ENCODE results near the gene HOXA6.

The HOXA6 gene

DNA sequence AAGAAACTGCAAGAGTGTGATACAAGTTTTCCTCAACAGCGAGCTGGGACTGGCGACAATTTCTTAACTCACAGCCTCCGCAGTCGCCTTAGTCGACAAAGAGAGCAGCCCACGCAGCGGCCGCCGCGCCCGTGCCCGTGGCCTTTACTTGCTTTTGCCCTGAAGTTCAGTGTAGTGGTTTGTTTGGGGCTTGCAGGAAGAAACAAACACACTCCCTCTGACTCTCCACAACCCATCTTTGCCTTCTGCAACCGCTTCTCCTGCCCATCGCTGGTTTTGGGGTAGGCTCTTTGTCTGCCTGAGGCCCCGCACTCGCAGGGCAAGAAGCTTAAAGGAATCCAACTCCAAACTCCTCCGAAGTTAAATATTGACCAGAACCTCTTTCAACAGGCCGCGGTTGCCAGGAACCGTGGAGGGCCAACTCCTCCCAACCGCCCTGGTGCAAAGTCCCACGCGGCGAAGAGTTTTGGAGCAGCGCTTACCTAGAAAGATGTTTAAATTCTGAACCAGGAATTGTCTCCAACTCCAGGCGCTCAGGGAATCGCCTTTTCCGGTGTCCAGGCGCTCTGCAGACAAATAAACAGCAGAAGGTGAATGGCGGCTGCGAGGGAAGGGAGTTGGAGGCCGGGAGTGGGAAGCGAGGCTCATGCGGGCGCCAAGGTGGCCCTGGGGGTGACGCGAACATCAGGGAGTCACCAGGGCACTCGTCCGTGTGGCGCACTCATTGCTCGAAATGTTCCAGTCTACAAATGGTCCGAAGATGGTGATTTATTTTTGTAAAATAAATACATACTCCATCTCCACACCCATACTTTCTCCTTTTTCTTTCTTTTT is 25.3 kb downstream of the HOXA6 start:
- DNase-seq (ENCODE audit: low spot score) = no peak

DNA sequence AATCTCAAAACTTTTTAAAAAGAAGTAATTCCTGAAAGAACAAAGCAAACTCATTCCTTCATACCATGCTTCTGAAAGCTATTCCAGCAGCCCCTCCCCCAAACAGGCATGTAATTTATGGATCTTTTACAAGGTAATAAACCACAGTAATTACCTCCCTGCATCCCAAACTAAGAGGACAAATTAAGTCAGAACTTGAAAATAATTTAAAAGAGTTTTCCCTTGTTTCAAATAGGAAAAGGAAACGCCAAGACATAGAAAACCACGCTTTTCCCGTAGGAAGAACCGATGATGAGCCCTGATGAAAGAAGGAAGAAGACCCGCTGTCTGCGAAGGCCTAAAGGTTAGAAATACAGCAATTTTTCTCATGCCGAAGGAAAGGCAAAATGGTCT is 25.9 kb downstream of the HOXA6 start:
- DNase-seq (ENCODE audit: low spot score) = no peak

DNA sequence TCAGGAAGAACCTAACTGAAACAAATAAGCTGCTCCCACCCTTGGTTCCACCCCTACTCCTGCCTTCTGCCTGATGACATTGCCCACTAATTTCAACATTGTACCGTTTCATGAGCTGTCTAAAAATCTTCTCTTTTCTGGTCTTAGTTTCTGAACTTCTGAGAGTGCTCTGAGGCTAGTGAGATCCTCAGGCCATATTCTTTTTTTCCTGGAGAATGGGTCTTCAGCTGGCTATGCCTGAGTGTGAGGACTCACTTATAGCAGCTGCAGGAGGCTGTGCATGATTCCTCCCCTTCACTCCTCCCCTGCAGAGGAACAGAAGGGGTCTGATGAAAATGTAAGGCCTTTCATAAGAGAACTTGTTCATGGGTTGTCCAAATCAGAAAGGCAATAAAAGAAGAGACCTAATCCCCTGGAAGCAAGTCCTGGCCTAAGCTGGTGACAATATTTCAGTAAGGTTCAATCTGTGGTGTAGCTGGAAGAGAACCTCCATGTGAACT is 28.1 kb downstream of the HOXA6 start:
- no peak for DNase-seq (ENCODE audit: low spot score)

DNA sequence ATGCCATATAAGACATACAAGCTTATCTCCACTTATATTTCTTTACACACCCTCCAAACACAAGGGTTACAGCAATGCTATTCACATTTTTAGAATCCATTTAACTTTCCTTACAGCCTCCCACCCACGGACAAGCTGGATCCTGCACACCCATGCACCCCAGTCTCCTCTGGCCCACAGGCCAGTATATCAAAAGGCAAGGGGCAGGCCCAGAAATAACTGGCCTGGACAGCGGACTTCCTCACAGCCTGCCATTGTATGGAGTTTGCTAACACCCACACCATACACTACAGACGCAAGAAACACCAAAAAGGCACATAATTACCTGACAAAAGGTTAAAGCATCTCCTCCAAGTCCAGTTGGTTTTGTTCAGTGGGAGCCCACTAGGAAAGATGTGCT is 29.0 kb downstream of the HOXA6 start:
- DNase-seq (ENCODE audit: low spot score) = no peak

DNA sequence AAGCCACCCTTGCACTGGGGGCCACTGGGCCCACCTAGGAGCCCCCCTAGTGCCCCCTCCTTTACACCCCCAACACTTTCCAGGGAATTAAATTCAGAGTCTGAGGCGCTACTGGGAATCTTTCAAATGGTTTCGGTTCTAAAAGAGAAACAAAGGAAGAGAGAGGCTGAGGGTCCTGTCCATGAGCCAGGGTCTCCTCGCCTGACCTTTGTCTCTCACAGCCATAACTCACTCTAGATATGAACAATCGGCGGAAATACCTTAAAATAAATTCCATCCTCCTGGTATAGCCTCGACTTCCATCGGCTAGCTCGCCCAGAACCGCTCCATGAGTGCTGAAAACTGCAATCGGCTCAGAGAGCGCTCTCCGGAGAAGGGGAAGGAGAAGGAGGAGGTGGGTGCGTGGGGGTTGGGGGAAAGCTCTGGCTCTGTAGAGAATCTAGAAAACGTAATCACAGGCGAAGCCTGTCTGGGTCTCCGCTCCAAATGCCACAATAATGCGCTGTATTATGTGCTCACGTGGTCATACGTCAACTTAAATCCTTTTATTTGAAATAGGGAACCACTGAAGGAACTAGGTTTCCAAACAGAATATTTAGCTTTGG is 29.6 kb downstream of the HOXA6 start:
- no peak for DNase-seq (ENCODE audit: low spot score)

DNA sequence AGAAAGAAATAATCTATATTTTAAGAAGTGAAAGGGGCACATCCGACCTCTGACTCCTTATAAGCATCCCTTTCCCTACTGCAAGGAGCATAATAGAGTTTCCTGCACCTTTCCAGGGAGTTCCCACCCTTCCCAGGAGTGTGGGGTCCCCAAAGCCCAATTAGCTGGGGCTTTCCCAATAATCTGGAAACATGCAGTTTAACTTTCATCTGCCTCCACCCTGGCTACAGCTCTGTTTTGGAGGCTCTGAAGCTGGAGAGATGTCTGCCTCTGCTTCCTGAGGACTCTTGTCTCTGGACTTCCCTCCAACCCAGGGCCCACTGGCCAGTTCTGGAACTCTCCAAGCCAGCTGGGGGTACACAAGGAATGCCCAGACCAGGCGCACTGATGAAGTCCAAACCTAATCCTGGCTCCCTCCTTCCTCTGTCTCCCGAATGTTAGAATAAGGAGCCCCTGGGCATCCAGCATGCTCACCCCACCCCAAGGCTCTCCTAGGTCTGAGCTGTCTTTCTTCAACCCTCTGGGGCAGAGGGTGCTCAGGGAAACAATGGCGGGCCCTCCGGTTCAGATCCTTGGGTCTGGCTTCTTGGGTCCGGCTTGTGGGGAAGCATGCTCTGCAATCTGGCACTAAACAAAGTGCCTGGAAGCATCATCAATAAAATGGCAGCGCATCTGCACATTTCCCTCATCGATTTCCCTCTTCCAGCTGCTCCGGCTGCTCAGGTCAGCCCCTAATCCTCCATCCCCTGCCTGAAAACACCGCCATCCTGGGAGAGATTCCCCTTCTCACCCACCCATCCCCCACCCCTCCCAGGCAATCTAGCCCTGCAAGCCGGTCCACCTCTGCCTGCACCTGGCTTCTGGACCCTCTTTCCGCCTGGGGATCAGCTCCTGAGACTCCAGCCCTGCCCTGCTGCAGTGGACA is 30.4 kb downstream of the HOXA6 start:
- DNase-seq (ENCODE audit: low spot score) = no peak

DNA sequence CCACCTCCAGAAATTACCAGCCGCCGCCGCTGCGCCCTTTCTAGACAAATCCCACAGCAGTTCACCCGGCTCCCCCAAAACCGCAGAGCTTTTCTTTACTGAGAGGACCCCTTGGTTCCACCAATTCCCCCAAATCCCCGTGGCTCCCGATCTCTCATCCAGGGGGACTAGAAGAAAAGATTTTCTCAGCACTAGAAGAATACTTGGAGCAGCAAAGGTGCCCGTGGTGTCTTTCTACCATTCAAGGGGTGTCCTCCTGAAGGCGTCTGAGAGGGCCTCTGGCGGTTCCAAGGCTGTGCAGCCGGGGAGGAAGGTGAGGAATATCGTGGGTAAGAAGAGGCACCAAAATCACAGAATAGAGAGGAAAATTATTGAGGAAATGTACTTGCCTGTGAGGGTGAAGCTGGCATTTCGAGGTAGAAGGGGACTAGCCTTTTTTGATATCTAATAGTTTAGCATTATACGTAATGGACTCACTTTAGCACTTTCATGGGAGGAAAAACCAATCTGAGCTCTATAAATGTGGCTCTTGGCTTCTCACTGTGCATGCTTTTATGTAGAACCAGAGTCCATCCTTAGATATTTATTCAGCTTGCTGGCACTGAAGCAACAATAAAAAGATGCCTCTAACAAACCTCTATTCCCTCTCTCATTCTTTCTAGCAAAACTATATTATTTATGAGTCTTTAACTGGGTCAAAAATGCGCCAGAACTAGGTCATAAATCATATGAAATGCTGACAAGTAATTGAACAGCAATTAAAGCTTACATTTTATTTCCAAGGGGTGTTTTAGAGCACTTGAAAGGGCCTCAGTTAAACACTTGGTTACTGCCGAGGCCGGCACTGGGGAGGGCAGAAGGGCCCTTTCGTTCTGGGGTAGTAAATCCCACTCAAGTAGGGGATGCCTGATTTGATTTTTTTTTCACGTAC is 31.3 kb downstream of the HOXA6 start:
- DNase-seq (ENCODE audit: low spot score) = no peak

DNA sequence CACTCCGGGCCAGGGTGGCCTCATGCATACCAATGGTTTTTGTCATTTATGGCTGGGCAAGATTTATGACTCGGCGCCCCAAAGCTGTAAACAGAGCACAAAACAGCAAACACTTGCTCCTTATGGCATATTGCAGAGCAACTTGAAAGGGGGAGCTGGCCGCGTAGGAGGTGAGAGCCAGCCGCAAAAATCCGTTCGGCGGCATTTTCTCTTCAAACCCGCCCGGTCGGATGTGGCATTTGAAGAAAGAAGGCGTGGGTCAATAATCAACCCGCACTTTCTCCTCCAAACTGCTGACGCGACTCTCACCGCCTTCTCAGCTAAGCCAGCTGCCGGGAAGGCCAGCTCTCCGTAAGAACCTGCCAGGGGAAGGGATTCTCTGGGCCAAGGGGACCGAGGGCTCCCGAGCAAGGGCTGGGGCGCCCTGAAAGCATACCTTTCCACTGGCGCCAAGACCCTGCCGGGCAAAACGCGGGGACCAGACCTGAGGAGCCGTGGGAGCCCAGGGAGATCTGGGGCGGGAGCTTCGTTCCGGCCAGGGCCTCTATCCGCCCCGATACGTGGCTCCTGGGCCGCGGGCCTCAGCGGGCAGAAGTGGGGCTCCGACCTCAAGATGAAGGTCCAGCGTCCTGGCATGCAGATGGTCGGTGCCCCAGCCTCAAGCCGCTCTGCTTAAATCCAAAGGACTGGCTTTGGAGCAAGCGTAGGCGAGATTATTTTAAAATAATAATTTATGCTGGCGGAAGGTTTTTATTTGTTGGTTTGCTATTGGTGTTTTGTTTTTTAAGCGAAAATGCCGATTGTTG is 32.1 kb downstream of the HOXA6 start:
- DNase-seq (ENCODE audit: low spot score) = peak; percentile 74

DNA sequence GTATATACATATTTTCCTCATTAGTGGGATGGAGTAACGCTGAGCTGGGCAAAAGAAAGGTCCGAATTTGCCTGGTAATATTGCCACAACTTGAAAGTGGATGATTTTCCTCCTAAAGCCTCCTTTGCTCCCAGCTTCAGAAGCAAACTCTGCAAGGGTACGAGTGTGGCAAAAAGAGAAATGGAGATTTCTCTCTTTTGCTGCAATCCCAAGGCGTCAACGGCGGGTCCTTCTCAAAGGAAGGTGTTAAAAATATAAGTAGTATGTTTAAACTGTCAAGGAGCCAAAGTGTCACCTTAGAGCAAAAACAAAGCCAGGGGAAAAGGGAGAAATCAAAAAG is 32.7 kb downstream of the HOXA6 start:
- no peak for DNase-seq (ENCODE audit: low spot score)

DNA sequence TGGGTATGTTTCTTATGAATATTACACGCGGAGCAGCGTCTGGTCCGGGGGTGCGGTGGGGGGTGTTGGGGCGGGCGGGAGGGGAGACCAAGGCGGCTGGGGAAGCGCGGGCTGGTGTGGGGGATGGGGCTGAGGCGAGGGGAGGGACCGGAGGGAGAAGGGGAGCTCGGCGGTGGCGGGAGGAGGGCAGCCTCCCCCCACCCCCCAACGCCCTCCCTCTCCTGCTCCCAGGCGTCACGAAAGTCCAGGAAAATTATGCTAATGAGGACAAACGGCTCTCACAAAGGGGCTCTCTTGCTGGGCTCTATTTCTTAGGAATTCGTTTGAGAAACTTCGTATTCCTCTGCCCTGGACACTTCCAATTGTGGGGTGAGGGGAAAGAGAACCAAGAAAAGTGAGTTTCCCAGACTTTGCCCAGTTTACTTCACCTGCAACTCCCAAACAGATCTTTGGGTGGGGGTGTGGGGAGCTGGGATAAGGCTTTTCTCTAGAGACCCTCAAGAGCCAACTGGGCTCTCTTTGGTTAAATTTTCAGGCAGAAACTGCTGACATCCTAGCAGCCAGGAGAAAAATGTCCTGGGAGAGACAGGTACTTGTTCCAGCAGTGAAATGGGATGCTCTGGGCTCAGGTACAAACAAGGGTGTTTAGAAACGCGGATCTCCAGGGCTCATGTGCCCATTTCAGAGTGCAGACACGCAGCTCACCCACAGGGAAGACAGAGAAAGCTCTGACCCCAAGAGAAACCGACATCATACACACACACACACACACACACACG is 33.4 kb downstream of the HOXA6 start:
- no peak for DNase-seq (ENCODE audit: low spot score)

DNA sequence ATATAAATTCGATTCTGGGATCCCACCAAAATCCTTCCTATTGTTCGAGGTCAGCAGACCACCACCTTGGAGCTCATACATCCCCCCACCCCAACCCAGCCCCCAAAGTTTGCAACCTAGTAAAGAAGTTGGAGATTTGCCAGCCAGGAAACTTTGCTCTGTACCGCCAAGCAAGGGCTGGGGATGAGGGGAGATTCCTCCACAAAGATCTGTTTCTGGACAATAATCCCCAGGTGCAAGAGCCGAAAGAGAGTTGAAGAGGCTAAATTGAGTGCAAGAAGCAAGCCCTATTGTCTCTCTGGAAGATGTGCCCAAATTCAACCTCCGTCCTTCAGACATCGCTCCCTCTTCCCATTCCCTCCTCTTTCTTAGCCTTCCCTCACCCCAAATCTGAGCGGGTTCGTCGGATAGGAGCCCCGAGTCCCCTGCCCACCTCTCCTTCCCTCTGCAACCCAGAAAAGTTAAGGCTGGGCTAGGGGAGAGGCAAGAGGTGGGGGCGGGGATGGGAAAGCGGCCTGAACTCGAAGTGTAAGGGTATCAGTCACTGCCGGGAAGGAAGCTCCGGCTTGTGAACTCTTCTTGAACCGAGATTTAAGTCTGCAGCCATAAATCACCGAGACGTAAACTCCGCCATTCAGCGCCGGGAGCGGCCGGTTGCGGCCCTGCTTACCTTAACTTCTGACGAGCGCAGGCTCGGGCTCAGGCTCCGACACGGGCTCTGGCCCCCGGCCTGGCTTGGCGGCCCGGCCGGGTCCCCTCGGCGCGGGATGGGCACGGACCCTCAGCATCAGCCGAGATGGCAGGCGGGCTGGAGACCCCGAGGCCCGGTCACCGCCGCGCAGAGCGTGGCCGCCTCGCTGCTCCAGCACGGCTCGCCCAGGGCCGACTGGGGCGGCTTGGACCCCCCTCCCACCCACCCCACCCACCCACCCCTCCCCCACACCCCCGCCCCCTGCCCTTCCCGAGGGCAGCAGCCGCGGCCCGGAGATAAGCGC is 34.3 kb downstream of the HOXA6 start:
- peak; percentile 76 for DNase-seq (ENCODE audit: low spot score)

DNA sequence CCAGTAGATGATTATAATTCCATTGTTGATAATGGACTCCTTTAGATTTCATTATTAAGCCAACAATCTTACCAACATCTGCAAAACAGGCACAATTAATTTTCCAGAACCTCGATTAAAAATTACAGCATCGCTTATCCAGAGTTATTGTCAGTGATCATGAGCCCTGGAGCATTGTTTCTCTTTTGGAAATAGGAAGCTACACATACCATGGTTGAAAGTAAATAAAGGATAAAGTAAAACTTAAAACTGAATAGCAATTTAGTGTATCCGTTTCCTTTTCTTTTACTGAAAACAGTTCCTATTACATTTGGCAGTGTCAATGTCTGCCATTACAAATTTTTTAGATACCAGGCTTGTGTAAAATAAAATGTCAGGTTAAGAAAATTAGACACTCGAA is 35.2 kb downstream of the HOXA6 start:
- no peak for DNase-seq (ENCODE audit: low spot score)

DNA sequence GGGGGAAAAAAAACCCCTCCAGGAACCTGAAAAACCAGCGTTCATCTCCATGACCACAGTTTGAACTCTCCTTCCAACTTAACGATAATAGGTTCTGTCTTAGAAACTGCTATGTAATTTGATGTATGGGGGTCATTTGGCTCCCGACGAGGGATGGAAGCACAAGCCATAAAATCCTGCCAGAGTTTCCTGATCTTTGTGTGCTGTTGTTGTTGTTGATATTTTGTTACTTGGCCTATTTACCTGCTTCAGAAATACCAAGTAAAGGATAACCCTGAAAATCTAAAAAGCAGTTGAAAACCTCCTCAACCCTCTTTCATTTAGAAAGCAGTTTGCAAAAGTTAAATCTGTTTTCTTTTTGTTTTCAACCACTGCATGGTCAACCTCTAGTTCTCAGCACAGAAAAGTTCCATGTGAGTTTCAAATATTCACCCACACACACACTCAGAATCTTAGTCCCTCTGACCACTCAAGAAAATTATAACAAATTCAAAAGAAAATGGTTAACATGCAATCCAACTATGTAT is 35.8 kb downstream of the HOXA6 start:
- DNase-seq (ENCODE audit: low spot score) = no peak

DNA sequence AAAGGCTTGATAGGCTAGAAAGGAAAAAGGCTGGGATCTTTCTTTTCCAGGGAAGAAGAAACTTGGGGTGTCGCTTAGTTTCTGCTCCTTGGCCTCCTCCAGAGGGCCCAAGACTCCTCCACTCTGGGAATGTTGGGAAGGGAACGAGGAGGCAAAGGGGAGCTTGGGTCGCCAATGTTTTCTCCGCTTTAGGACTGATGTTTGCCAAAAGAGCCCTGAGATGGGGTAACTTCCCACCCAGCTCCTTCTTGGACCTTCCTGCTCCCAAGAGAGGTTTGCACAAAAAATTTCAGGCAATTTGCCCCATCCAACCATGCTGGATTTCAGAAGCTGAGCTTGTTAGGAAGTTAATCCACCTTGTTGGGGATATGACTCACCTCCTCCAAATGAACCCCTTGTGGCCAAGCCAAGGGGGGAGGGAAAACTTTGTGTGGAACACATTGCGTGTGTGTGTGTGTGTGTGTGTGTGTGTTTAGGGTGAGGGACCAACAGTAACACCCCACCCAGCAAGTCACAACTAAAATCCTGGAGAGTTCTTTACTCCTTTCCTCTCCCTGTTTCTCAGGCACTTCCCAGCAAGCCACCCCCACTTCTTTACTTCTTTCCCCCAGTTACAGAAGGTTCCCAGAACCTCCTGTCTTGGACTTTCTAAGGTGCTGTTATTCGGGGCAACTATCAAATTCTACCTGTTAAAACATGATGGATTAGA is 36.4 kb downstream of the HOXA6 start:
- no peak for DNase-seq (ENCODE audit: low spot score)

DNA sequence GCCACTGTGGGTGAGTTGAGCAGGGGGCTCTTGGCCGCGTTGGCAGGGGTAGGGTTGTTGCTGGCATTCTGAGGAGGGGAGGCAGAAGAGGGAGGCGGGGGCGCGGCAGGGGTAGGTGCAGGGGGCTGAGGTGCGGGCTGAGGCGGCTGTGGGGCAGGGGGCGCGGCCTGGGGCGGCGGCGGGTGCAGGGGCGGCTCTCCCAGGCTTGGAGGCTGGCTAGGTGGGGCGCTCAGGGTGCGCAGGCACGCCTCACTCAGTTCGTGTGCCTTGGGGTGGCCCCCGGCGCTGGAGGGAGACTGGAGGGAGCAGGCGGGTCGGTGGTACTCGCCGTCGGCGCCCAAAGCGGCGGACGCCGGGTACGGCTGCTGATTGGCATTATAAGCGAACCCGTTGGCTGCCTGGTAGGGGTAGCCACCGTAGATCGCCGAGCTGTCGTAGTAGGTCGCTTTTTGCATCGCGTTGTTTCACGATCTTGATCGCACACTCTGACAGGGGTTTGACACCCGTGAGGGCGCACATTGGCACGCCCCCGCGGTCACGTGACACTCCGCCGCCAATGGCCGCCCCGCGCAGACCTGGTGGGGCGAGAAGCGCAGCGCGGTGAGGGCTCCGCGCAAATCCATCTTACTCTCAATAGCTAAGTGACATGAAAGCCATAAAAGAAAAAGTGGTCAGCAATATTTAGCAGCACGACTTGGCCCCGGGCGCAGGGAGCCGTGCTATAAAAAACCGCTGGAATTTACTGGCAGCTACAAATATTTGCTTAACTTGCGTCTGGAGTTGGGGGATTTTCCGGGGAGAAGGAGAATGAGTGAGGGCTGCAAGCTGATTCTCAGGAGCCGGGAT is 37.2 kb downstream of the HOXA6 start:
- DNase-seq (ENCODE audit: low spot score) = peak; percentile 79

DNA sequence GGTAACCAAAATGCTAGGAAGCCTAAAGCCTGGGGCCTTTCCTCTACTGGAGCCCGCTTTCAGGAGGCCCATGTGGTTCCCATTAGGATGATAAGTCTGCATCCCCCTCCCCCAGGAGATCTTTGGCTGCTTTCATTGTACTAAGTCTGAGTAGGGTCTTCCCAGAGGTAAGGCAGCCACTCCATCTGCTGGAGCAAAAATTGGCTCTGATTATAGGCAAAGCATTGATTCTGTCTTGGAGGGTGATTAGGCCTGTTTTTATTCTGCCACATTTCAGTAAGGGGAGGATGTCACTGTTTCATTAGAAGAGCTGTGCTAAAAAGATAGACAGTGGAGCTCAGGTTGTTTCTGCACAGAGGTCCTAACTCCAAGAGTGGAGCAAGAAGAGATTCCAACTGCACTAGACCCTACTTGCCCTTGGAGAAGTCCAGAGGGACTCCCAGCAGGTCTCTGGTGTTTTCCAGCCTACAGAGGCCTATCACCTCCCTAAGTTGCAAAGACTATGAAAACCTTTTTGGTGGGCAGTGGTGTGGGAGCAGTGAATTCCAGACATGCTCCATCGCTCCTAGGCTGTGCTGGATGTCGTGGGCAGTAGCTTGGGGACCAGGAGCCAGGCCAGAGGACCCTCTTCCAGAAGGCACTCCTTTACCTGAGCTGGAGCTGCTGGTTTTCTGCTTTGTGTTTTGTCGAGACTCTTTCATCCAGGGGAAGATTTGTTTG is 37.9 kb downstream of the HOXA6 start:
- no peak for DNase-seq (ENCODE audit: low spot score)

All from hepatic stellate cell (primary cell).